ENCODE results near the gene CDK17.

DNA sequence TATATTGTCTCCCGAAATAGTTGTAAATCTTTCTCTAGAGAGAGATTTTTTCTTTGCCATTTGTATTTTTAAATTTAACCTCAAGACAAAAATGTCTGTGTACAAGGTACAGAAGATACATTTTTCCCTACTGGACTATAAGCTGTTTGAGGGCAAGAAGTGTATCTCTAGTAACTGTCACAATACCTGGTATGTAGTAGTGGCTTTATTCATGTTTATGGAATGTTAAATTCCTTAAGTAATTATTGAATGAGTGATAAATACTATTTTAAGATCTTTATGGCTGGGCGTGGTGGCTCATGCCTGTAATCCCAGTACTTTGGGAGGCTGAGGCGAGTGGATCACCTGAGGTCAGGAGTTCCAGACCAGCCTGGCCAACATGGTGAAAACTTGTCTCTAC, 24.4 kb upstream of the CDK17 start:
- TF ChIP-seq POLR2AphosphoS5 (IDR thresholded peaks at IDR 0.05): no peak
- TF ChIP-seq, protein P1, sequence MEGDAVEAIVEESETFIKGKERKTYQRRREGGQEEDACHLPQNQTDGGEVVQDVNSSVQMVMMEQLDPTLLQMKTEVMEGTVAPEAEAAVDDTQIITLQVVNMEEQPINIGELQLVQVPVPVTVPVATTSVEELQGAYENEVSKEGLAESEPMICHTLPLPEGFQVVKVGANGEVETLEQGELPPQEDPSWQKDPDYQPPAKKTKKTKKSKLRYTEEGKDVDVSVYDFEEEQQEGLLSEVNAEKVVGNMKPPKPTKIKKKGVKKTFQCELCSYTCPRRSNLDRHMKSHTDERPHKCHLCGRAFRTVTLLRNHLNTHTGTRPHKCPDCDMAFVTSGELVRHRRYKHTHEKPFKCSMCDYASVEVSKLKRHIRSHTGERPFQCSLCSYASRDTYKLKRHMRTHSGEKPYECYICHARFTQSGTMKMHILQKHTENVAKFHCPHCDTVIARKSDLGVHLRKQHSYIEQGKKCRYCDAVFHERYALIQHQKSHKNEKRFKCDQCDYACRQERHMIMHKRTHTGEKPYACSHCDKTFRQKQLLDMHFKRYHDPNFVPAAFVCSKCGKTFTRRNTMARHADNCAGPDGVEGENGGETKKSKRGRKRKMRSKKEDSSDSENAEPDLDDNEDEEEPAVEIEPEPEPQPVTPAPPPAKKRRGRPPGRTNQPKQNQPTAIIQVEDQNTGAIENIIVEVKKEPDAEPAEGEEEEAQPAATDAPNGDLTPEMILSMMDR (IDR thresholded peaks at IDR 0.05): no peak
- TF ChIP-seq POLR2A (IDR thresholded peaks at IDR 0.05): no peak

All from prostate gland (tissue), 2 donors.